Prostate gland (tissue), 2 donors: ENCODE measurements around the gene PLA2G2E.

Experiments
- POLR2AphosphoS5 ChIP-seq: sonication (generic); formaldehyde crosslinking; IDR thresholded peaks from one replicate; pipeline ENCODE4 v1.6.1; 2017; ENCODE audit warnings: antibody characterized with exemption
- TF ChIP-seq, protein P1 (sequence below), 4 experiments: fragments of 200-600 bp in 2 of 4; fragments of 450-650 bp in 2 of 4; sonication (generic) in 2 of 4; IDR thresholded peaks; 1 replicate in 3 of 4; 2 replicates in 1 of 4; pipeline ENCODE4 v1.5.1; 2016 to 2019; ENCODE audit warnings: antibody characterized with exemption in 4 of 4, mild to moderate bottlenecking in 2 of 4, moderate library complexity in 2 of 4

DNA sequence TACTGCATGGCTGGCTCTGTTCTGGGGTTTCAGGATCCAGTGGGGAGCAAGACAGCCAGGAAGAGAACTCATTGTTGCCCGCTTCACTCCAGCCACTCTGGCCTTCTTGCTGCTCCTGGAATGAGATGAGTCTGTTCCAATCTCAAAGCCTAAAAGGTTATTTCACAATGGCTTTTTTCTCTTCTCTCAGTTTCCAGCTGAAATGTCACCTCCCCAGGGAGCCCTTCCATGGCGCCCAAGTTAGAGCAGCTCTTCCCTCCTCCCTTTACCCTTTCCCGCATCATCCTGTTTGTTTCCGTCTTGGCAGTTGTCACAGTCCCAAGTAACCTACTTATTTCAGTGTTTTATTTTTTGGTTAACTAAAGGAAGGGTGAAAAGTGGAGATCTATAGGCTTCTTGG lies 40.2 kb upstream of the PLA2G2E start:
- TF ChIP-seq, protein P1, sequence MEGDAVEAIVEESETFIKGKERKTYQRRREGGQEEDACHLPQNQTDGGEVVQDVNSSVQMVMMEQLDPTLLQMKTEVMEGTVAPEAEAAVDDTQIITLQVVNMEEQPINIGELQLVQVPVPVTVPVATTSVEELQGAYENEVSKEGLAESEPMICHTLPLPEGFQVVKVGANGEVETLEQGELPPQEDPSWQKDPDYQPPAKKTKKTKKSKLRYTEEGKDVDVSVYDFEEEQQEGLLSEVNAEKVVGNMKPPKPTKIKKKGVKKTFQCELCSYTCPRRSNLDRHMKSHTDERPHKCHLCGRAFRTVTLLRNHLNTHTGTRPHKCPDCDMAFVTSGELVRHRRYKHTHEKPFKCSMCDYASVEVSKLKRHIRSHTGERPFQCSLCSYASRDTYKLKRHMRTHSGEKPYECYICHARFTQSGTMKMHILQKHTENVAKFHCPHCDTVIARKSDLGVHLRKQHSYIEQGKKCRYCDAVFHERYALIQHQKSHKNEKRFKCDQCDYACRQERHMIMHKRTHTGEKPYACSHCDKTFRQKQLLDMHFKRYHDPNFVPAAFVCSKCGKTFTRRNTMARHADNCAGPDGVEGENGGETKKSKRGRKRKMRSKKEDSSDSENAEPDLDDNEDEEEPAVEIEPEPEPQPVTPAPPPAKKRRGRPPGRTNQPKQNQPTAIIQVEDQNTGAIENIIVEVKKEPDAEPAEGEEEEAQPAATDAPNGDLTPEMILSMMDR (IDR thresholded peaks at IDR 0.05) = no peak
- TF ChIP-seq POLR2AphosphoS5 = no peak
